CD4-positive, alpha-beta T cell (primary cell): Measurements from ENCODE around the gene SNUPN. TPM values are rescaled to one million over a fixed set of nuclear protein-coding genes. Genes with fewer than 3 reads are reported as not detected.

Source experiments
- ATAC-seq: fragments of 200-7000 bp; cut with Tn5 transposase; one replicate; pipeline ENCODE4 v1.10.0; 2022; ENCODE audit warnings: mild to moderate bottlenecking; ENCODE audit not compliant: poor library complexity
- CTCF ChIA-PET: fragments of 350-600 bp; sonication (Branson Sonifier 250); formaldehyde crosslinking; loops from one replicate; lab custom pipeline; 2021; ENCODE audit warnings: antibody characterized with exemption, inconsistent platforms; lab: Charles Lee
- POLR2A ChIA-PET: fragments of 350-600 bp; sonication (Branson Sonifier 250); formaldehyde crosslinking; loops from one replicate; lab custom pipeline; 2021; ENCODE audit warnings: antibody characterized with exemption, inconsistent platforms; lab: Charles Lee
- DNase-seq, 14 experiments: peaks; one replicate each; pipeline ENCODE4 v3.0.0-alpha.2; 2013 to 2020; ENCODE audit warnings: mixed read lengths in 2 of 14
- H3K27ac ChIP-seq, 2 donors: one replicate each; pipeline versions ENCODE4 v1.5.1 to v1.7.0; 2013; ENCODE audit warnings: low read length in 2 of 2, low read depth in 1 of 2, mild to moderate bottlenecking in 1 of 2
- H3K27me3 ChIP-seq, 2 experiments: 1 replicate in 1 of 2; 2 replicates in 1 of 2; pipeline versions ENCODE4 v1.6.1 to v1.7.0; 2013; ENCODE audit warnings: low read length in 2 of 2, control low read depth in 1 of 2, mild to moderate bottlenecking in 1 of 2, moderate library complexity in 1 of 2; ENCODE audit not compliant: insufficient read depth in 2 of 2, control insufficient read depth in 1 of 2
- H3K36me3 ChIP-seq: one replicate; pipeline ENCODE4 v1.6.1; 2013; ENCODE audit warnings: low read length, control low read depth; ENCODE audit not compliant: insufficient read depth
- H3K4me1 ChIP-seq: one replicate; pipeline ENCODE4 v1.6.1; 2013; ENCODE audit warnings: low read length, control low read depth; ENCODE audit not compliant: insufficient read depth
- H3K4me3 ChIP-seq: one replicate; pipeline ENCODE4 v1.5.1; 2013; ENCODE audit warnings: mild to moderate bottlenecking, low read length, moderate library complexity
- H3K9me3 ChIP-seq, 2 experiments: 1 replicate in 1 of 2; 2 replicates in 1 of 2; pipeline versions ENCODE4 v1.6.1 to v1.7.0; 2013; ENCODE audit warnings: low read length in 2 of 2, mild to moderate bottlenecking in 2 of 2, control low read depth in 1 of 2, moderate library complexity in 1 of 2; ENCODE audit not compliant: control insufficient read depth in 1 of 2, insufficient read depth in 1 of 2
- H3K27ac Mint-ChIP-seq: one replicate; pipeline ENCODE4 v1.8.0; 2020; ENCODE audit warnings: mixed read lengths
- H3K27me3 Mint-ChIP-seq: one replicate; pipeline ENCODE4 v1.8.0; 2021; ENCODE audit warnings: mixed read lengths
- H3K36me3 Mint-ChIP-seq: one replicate; pipeline ENCODE4 v1.8.0; 2021; ENCODE audit warnings: low read depth, mixed read lengths
- H3K4me1 Mint-ChIP-seq: one replicate; pipeline ENCODE4 v1.8.0; 2021; ENCODE audit warnings: low read depth, mixed read lengths
- H3K4me3 Mint-ChIP-seq: one replicate; pipeline ENCODE4 v1.8.0; 2020; ENCODE audit warnings: mild to moderate bottlenecking, mixed read lengths
- H3K9me3 Mint-ChIP-seq: one replicate; pipeline ENCODE4 v1.8.0; 2020; ENCODE audit warnings: mixed read lengths
- intact Hi-C, 2 experiments: fragments of 100-400 bp; cut with DNase I in 1 of 2; cut with micrococcal nuclease in 1 of 2; formaldehyde crosslinking; loops; one replicate each; pipeline versions ENCODE4 v1.15.1 to v1.9.0; 2023 to 2025; cut with DNase I, micrococcal nuclease
- total RNA-seq, 174 experiments: library from RNA in 2 of 174; stranded (reverse) in 2 of 174; gene quantifications; one replicate each; pipeline ENCODE4 v1.2.3 and lab custom pipeline; 2021 to 2026
- TF ChIP-seq, protein P1 (sequence below): fragments of 200-600 bp; IDR thresholded peaks from one replicate; pipeline ENCODE4 v1.8.0; 2022; ENCODE audit warnings: antibody characterized with exemption, mild to moderate bottlenecking

The SNUPN gene
- total RNA-seq, 2 experiments from 2014 or later, result 10.0 to 11.6 TPM

DNA sequence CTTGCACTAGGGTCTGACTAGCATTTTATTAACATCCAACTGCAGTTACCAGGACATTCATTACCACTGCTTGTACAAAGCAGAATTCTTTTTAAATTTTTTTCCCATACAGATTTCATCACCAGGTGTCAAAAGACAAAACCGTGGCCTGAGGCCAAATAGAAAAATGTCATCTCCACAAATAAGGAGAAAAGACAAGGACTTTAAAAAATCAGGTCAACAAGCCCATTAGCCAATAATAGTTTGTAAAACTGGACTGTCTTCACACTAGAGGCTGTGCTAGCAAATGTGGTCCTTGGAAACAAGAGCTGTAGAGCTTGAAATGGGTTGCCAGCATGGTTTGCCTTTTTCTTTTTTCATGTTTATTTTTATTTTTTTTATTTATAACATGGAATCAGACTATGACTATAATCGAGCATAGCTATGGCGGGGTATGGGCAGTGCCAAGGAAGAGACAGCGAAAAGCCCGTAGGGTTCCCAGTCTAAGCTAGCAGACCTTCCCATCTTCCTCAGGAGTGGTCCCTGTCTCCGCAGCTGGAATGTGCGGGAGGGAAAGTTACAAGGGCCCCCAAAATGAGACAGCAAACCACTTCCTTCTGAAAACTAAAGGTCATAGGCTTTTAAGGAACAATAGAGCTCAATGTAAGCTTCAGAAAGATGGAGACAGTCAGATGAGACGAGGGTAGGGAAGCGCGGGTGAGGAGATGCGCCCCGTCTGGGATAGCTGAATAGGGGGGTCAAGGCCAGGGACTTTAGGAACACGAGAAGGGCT lies 47.9 kb downstream of the SNUPN start:
- ChIA-PET POLR2A (interaction anchor here (0.9 to 2.8 kb wide), 6 partner anchors 16 to 209 kb away, joined by 4 to 59 read pairs (median 32); partner anchors contain the start of genes IMP3, MAN2C1, SIN3A and SNUPN), CTCF (interaction anchor here (0.6 to 2.7 kb wide), 3 partner anchors 20 to 63 kb away, joined by 3 to 12 read pairs (median 4); no protein-coding TSS in a partner anchor)
- H3K27ac Mint-ChIP-seq, result peak overlapping the region; percentile 82
- no peaks in the 10 kb centered on the region for H3K27me3 Mint-ChIP-seq
- peaks cover 29% of the 10 kb centered on the region for H3K4me1 ChIP-seq
- H3K9me3 Mint-ChIP-seq, result no peaks in the 10 kb centered on the region
- peak overlapping the region; percentile 50 to 70 for H3K27ac ChIP-seq
- no peaks in the 10 kb centered on the region for H3K9me3 ChIP-seq
- intact Hi-C loops, result loop anchor here (2.0 to 10.0 kb wide), 3 partner anchors 29 to 63 kb away; partner anchors contain the start of genes IMP3 (in 2 of the 2) and SNUPN (in 1 of the 2)
- TF ChIP-seq, protein P1, sequence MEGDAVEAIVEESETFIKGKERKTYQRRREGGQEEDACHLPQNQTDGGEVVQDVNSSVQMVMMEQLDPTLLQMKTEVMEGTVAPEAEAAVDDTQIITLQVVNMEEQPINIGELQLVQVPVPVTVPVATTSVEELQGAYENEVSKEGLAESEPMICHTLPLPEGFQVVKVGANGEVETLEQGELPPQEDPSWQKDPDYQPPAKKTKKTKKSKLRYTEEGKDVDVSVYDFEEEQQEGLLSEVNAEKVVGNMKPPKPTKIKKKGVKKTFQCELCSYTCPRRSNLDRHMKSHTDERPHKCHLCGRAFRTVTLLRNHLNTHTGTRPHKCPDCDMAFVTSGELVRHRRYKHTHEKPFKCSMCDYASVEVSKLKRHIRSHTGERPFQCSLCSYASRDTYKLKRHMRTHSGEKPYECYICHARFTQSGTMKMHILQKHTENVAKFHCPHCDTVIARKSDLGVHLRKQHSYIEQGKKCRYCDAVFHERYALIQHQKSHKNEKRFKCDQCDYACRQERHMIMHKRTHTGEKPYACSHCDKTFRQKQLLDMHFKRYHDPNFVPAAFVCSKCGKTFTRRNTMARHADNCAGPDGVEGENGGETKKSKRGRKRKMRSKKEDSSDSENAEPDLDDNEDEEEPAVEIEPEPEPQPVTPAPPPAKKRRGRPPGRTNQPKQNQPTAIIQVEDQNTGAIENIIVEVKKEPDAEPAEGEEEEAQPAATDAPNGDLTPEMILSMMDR, result no peak
- peak overlapping the region; percentile 86 for H3K4me3 Mint-ChIP-seq
- peak overlapping the region; percentile 79 for H3K4me3 ChIP-seq
- no peaks in the 10 kb centered on the region for H3K27me3 ChIP-seq
- peaks cover 11% of the 10 kb centered on the region for H3K36me3 Mint-ChIP-seq
- ATAC-seq (no peak), DNase-seq (peak in 4 of 14 experiments; percentile 4 to 26 (median 16))
- H3K36me3 ChIP-seq, result no peaks in the 10 kb centered on the region
- peaks cover 41% of the 10 kb centered on the region for H3K4me1 Mint-ChIP-seq

DNA sequence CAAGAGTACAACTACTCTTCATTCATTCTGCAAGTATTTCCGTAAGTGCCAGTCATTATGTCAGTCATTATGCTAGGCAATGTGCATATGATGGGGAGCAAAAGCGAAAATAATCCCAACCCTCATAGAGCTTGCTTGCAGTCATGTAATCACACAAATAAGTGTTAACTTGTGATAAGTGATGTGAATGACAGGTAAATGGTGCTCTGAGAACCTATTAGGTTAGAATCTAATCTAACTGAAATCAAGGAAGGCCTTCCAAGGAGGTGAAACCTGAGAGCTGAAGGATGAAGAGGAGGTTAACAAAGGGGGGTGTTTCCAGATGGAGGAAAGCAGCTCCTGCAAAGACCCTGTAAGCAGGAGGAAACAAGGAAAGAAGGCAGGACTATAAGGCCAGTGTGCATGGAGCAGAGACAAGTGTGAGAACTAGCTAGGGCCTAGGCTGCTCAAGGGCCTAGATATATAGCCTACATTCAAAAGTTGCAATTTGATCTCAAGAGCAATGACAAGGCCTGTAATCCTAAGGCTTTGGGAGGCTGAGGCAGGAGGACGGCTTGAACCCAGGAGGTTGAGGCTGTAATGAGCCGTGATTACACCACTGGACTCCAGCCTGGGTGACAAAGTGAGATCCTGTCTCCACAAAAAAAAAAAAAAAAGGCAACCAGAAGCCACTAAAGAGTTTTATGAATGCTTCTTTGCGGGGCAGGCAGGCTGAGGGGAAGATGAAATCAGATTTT lies 51.7 kb downstream of the SNUPN start:
- no peak overlapping the region for H3K4me3 ChIP-seq
- ATAC-seq, result no peak
- peaks cover 2% of the 10 kb centered on the region for H3K36me3 ChIP-seq
- peak overlapping the region; percentile 10 for H3K4me3 Mint-ChIP-seq
- no peak overlapping the region for H3K27ac ChIP-seq
- peaks cover 19% of the 10 kb centered on the region for H3K4me1 ChIP-seq
- H3K27ac Mint-ChIP-seq, result peak overlapping the region; percentile 34
- no peaks in the 10 kb centered on the region for H3K9me3 ChIP-seq
- no peaks in the 10 kb centered on the region for H3K27me3 ChIP-seq
- CTCF ChIA-PET, result interaction anchor here (0.6 to 1.0 kb wide), 2 partner anchors 8 to 205 kb away, joined by 3 read pairs; no protein-coding TSS in a partner anchor
- TF ChIP-seq, protein P1, result no peak
- intact Hi-C loops, result loop anchor here in 1 of 2 experiments (10.0 kb wide), 1 partner anchor 51 kb away; the partner anchor contains the start of gene SNUPN
- no peaks in the 10 kb centered on the region for H3K9me3 Mint-ChIP-seq
- peaks cover 33% of the 10 kb centered on the region for H3K4me1 Mint-ChIP-seq
- no peaks in the 10 kb centered on the region for H3K27me3 Mint-ChIP-seq
- POLR2A ChIA-PET, result interaction anchor here (1.5 kb wide), 1 partner anchor 67 kb away, joined by 7 read pairs; the partner anchor contains the start of gene IMP3
- no peak for DNase-seq
- H3K36me3 Mint-ChIP-seq, result peaks cover 7% of the 10 kb centered on the region

DNA sequence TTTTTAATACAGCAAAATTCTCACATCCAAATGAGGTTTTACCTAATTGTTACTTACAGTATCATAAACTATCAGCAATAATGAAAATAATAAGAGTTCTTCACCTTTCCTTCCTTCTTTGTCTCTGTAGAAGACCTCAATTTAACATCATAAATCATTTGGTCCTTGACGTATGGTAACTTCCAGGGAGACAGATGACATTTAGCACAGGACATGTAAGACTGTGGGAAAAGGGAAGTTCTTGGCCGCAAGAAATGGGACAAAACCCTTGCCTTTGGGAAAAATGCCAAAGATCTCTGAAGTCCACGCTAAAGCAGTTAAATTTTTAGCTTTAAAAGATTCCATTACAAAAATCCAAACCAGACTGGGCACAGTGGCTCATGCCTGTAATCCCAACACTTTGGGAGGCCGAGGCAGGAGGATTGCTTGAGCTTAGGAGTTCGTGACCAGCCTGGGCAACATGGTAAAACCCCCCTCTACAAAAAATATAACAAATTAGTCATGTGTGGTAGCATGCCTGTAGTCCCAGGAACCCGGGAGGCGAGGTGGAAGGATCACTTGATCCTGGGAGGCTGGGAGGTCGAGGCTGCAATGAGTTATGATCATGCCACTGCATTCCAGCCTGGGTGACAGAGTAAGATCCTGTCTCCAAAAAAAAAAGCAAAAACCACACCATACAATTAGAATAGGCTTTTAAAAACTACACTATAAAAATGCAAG lies 55.2 kb downstream of the SNUPN start:
- H3K4me1 ChIP-seq, result peaks cover 9% of the 10 kb centered on the region
- H3K4me3 ChIP-seq, result no peak overlapping the region
- intact Hi-C loops, result loop anchor here in 1 of 2 experiments (10.0 kb wide), 1 partner anchor 55 kb away; the partner anchor contains the start of gene SNUPN
- Mint-ChIP-seq H3K4me1 (peaks cover 26% of the 10 kb centered on the region), H3K27me3 (no peaks in the 10 kb centered on the region), H3K27ac (no peak overlapping the region), H3K4me3 (no peak overlapping the region), H3K9me3 (no peaks in the 10 kb centered on the region), H3K36me3 (no peaks in the 10 kb centered on the region)
- POLR2A ChIA-PET, result no interaction called here
- no peaks in the 10 kb centered on the region for H3K9me3 ChIP-seq
- ATAC-seq (no peak), DNase-seq (no peak)
- peaks cover 5% of the 10 kb centered on the region for H3K36me3 ChIP-seq
- TF ChIP-seq, protein P1, result no peak
- no peak overlapping the region for H3K27ac ChIP-seq
- CTCF ChIA-PET, result no interaction called here
- no peaks in the 10 kb centered on the region for H3K27me3 ChIP-seq
